HL-60 (cell line): ENCODE measurements around the gene UBTD1.
"Not testable (repeated sequence)": the region's sequence is repeated elsewhere in the genome, so short reads cannot be mapped to it uniquely, and the experiment has no call there.

ENCODE experiments used
- DNase-seq, 2 experiments: peaks; one replicate each; pipeline ENCODE4 v3.0.0-alpha.2; 2010 to 2020; ENCODE audit warnings: low read depth in 1 of 2, low spot score in 1 of 2
- H3K27ac ChIP-seq: fragments of 250-450 bp; sonication (Bioruptor Pico); replicated peaks from 2 replicates; pipeline ENCODE4 v1.5.1; 2020; ENCODE audit warnings: mild to moderate bottlenecking, moderate library complexity
- H3K27me3 ChIP-seq: fragments of 250-450 bp; sonication (Bioruptor Pico); 2 replicates; pipeline ENCODE4 v1.5.1; 2021; ENCODE audit warnings: mild to moderate bottlenecking, moderate library complexity; ENCODE audit not compliant: insufficient read depth, poor library complexity, severe bottlenecking
- H3K4me3 ChIP-seq: replicated peaks from 2 replicates; pipeline ENCODE4 v1.5.1; 2011; ENCODE audit warnings: mild to moderate bottlenecking, control low read depth, low read length; ENCODE audit not compliant: insufficient read depth
- GABPA ChIP-seq: IDR thresholded peaks from 2 replicates; pipeline ENCODE4 v1.6.1; 2012; ENCODE audit warnings: low read depth
- POLR2AphosphoS5 ChIP-seq: IDR thresholded peaks from 2 replicates; pipeline ENCODE4 v1.6.1; 2012; ENCODE audit warnings: low read depth
- SPI1 ChIP-seq: IDR thresholded peaks from 2 replicates; pipeline ENCODE4 v1.6.1; 2012; ENCODE audit warnings: low read depth, mild to moderate bottlenecking, borderline replicate concordance
- TF ChIP-seq, protein P1 (sequence below): IDR thresholded peaks from one replicate; pipeline ENCODE4 v1.5.1; 2011; ENCODE audit warnings: low read length, control low read depth, inconsistent platforms; ENCODE audit not compliant: insufficient read depth
- TF ChIP-seq, protein P2 (sequence below): IDR thresholded peaks from 2 replicates; pipeline ENCODE4 v1.6.1; 2012; ENCODE audit warnings: low read depth; ENCODE audit not compliant: insufficient replicate concordance

UBTD1 gene

DNA sequence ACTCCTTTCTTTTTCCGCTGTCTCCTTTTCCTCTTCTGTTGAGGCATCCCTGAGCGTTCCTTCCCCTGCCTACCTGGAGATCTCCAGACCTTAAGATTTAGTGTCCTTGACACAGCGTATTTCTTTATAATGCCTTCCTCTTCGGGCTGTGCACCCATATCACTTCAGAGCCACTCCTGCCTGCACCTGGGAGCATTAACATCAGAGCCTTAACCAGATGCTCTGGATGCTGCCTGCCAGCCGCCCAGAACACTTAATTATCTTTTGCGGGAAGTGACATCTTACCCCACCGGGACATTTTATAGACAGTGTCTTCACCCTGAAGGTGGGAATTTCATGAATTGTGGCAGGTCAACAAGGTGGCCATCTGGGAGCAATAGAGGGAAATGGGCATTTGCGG, 24.2 kb downstream of the UBTD1 start:
- Histone ChIP-seq H3K4me3 (no peak overlapping the region), H3K27me3 (peaks cover 4% of the 10 kb centered on the region), H3K27ac (no peak overlapping the region)
- DNase-seq: no peak
- TF ChIP-seq SPI1 (no peak), GABPA (no peak), POLR2AphosphoS5 (no peak)
- TF ChIP-seq, protein P1, sequence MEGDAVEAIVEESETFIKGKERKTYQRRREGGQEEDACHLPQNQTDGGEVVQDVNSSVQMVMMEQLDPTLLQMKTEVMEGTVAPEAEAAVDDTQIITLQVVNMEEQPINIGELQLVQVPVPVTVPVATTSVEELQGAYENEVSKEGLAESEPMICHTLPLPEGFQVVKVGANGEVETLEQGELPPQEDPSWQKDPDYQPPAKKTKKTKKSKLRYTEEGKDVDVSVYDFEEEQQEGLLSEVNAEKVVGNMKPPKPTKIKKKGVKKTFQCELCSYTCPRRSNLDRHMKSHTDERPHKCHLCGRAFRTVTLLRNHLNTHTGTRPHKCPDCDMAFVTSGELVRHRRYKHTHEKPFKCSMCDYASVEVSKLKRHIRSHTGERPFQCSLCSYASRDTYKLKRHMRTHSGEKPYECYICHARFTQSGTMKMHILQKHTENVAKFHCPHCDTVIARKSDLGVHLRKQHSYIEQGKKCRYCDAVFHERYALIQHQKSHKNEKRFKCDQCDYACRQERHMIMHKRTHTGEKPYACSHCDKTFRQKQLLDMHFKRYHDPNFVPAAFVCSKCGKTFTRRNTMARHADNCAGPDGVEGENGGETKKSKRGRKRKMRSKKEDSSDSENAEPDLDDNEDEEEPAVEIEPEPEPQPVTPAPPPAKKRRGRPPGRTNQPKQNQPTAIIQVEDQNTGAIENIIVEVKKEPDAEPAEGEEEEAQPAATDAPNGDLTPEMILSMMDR: no peak
- TF ChIP-seq, protein P2, sequence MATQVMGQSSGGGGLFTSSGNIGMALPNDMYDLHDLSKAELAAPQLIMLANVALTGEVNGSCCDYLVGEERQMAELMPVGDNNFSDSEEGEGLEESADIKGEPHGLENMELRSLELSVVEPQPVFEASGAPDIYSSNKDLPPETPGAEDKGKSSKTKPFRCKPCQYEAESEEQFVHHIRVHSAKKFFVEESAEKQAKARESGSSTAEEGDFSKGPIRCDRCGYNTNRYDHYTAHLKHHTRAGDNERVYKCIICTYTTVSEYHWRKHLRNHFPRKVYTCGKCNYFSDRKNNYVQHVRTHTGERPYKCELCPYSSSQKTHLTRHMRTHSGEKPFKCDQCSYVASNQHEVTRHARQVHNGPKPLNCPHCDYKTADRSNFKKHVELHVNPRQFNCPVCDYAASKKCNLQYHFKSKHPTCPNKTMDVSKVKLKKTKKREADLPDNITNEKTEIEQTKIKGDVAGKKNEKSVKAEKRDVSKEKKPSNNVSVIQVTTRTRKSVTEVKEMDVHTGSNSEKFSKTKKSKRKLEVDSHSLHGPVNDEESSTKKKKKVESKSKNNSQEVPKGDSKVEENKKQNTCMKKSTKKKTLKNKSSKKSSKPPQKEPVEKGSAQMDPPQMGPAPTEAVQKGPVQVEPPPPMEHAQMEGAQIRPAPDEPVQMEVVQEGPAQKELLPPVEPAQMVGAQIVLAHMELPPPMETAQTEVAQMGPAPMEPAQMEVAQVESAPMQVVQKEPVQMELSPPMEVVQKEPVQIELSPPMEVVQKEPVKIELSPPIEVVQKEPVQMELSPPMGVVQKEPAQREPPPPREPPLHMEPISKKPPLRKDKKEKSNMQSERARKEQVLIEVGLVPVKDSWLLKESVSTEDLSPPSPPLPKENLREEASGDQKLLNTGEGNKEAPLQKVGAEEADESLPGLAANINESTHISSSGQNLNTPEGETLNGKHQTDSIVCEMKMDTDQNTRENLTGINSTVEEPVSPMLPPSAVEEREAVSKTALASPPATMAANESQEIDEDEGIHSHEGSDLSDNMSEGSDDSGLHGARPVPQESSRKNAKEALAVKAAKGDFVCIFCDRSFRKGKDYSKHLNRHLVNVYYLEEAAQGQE: no peak

DNA sequence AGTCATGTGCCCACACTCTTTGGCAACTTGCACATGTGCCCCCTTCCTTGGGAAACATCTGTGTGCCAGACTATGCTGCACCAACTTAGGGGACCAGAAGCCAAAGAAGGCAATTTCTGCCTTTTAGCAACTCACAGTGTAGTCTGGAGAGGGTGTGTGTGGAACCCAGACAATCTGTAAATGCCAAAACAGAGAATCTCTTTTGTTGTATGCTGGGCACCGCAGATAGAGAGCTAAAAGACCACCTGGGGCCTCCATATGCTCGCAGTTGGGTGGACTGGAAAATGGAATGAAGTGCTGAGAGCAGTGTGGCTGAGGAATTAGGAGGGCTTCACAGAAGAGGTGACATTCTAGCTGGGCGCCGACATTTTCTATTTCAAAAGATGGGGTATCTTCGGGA, 26.4 kb downstream of the UBTD1 start:
- Histone ChIP-seq H3K4me3 (no peak overlapping the region), H3K27me3 (peaks cover 2% of the 10 kb centered on the region), H3K27ac (no peak overlapping the region)
- TF ChIP-seq POLR2AphosphoS5 (no peak), SPI1 (no peak), GABPA (no peak)
- TF ChIP-seq, protein P1: no peak
- TF ChIP-seq, protein P2: no peak
- no peak for DNase-seq

DNA sequence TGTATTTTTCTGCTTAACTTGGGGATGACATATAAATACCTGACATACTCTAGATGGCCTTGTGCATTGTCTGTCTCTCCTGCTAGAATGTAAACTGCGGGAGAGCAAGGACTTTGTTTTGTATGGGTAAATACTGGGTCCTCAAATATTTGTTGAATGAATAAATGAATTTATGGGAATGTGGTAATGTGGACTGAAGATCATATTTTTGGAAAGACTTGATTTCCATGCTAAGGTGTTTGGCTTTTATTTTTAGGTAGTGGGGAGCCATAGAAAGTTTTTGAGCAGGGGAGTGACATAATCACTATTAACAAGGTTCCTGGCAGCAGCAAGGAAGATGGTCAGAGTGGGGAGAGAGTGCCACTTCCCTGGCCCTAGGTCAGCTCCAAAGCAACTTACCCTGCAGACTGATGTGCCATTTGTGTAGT, 27.0 kb downstream of the UBTD1 start:
- no peak overlapping the region for H3K4me3 ChIP-seq
- DNase-seq: no peak
- no peak overlapping the region for H3K27ac ChIP-seq
- H3K27me3 ChIP-seq: no peaks in the 10 kb centered on the region
- TF ChIP-seq, protein P2: no peak
- TF ChIP-seq SPI1 (no peak), POLR2AphosphoS5 (no peak), GABPA (no peak)
- TF ChIP-seq, protein P1: no peak

DNA sequence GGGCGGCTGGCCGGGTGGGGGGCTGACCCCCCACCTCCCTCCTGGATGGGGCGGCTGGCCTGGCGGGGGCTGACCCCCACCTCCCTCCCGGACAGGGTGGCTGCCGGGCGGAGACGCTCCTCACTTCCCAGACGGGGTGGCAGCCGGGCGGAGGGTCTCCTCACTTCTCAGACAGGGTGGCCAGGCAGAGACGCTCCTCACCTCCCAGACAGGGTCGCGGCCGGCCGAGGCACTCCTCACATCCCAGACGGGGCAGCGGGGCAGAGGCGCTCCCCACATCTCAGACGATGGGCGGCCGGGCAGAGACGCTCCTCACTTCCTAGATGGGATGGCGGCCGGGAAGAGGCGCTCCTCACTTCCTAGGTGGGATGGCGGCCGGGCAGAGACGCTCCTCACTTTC, 30.2 kb downstream of the UBTD1 start:
- not testable (repeated sequence) for H3K4me3 ChIP-seq, H3K27me3 ChIP-seq, DNase-seq, H3K27ac ChIP-seq
